Measurements from ENCODE around the gene FAAH.

The FAAH gene

GRCh38 chr1:46451948-46452930 lies 58.1 kb downstream of the FAAH start:
- DNase-seq, result no peak

- DNase-seq, result no peak
These were observed 58.8 kb downstream of the FAAH start for GRCh38 chr1:46452931-46453325.

- no peak for DNase-seq
These were observed 59.3 kb downstream of the FAAH start for GRCh38 chr1:46453449-46453848.

DNA sequence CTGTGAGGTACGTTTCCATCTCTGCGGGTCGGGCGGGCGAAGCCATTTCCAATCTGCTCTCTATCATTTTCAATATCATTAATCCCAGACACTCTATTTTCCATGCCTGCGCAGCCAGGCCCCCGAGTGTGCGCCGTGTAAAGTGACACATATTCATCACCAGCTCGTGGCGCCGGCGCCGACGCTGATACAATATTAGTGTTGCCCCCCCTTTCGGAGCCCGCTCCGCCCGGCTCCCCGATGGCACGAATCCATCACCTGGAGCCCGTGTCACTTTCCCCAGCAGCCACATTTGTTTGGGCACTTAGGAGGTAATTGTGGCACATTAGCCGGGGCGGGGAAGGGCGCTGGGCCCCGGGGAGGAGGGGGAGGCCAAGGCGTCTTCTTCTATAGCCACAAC lies 61.8 kb downstream of the FAAH start:
- DNase-seq, result no peak

DNA sequence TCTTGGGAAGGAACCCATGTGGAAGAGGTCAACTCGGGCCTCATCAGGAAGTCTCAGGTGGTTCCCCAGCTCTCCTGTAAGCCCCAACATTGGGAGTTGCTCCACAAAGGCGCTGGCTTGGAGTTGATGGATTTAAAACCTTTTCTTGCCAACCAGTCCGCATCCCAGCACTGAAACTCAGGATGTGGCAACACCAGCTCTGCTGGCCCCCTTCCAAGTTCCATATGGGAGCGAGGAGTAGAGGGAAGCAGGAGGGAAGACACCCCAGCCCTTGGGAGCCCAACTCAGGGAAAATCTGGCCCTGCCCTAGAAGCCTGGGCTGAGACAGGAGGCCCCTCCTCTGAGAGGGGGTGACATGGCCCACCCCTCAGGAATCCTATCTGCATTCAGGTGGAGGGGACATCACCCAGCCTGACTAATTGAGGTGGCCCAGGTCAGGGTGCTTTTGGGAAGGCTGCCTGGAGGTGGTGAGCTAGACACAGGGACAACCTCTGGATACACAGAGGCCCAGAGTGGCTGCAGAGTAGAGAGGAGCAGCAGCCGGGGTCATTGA lies 62.4 kb downstream of the FAAH start:
- no peak for DNase-seq

- DNase-seq, result no peak
These were observed 63.1 kb downstream of the FAAH start for GRCh38 chr1:46457178-46457577.

- DNase-seq, result no peak
These were observed 64.1 kb downstream of the FAAH start for GRCh38 chr1:46458190-46458589.

GRCh38 chr1:46458846-46459245 lies 64.7 kb downstream of the FAAH start:
- no peak for DNase-seq

GRCh38 chr1:46459315-46459714 lies 65.2 kb downstream of the FAAH start:
- DNase-seq, result no peak

GRCh38 chr1:46461017-46461808 lies 67.1 kb downstream of the FAAH start:
- DNase-seq, result no peak

GRCh38 chr1:46461809-46462448 lies 67.8 kb downstream of the FAAH start:
- no peak for DNase-seq
